HT1080 (cell line): Measurements from ENCODE around the gene KIF12. TPM values are rescaled to one million over a fixed set of nuclear protein-coding genes. Genes with fewer than 3 reads are reported as not detected.
"Not testable (repeated sequence)": the region's sequence is repeated elsewhere in the genome, so short reads cannot be mapped to it uniquely, and the experiment has no call there.

ENCODE experiments used
- DNase-seq: peaks from one replicate; pipeline ENCODE4 v3.0.0-alpha.2; 2015; ENCODE audit warnings: low read depth
- total RNA-seq: library from RNA; depleted of rRNA; stranded (reverse); fragments of >200 nt; shearing (Covaris generic); gene quantifications from 2 replicates; pipeline ENCODE4 v1.2.3, GENCODE V29; 2014; rRNA removed

The KIF12 gene
- total RNA-seq, 1 experiment from 2014 or later = not detected

- DNase-seq = no peak
Observed at GRCh38 chr9:114049441-114050225, 49.5 kb downstream of the KIF12 start.

- no peak for DNase-seq
Observed at GRCh38 chr9:114048533-114049415, 50.3 kb downstream of the KIF12 start.

- DNase-seq = no peak
Observed at GRCh38 chr9:114047717-114048116, 51.4 kb downstream of the KIF12 start.

GRCh38 chr9:114046875-114047274 is 52.2 kb downstream of the KIF12 start:
- DNase-seq = peak; percentile 7

- no peak for DNase-seq
Observed at GRCh38 chr9:114046237-114046755, 52.8 kb downstream of the KIF12 start.

- not testable (repeated sequence) for DNase-seq
Observed at GRCh38 chr9:114043660-114044059, 55.4 kb downstream of the KIF12 start.

Other genes with a start within 250 kb of the KIF12 start
- 2.2 and 4.3 TPM in 2 replicates for gene ZNF618, start 223.0 kb downstream of the KIF12 start, total RNA-seq
- 0.30 and 0.47 TPM in 2 replicates for gene AMBP, start 21.0 kb downstream of the KIF12 start, total RNA-seq
- 19.1 and 21.1 TPM in 2 replicates for gene COL27A1, start 56.2 kb upstream of the KIF12 start, total RNA-seq
- gene ORM1, start 223.8 kb upstream of the KIF12 start, total RNA-seq = not detected in 2 replicates
- gene ORM2, start 230.6 kb upstream of the KIF12 start, total RNA-seq = not detected in 2 replicates